Daoy (cell line): ENCODE measurements around the gene OR10K2. TPM values are rescaled to one million over a fixed set of nuclear protein-coding genes. Genes with fewer than 3 reads are reported as not detected.

Experiments
- DNase-seq: peaks from one replicate; pipeline ENCODE4 v3.0.0-alpha.2; 2015; ENCODE audit warnings: low read depth
- total RNA-seq: library from RNA; depleted of rRNA; stranded (reverse); fragments of >200 nt; shearing (Covaris generic); gene quantifications from 2 replicates; pipeline ENCODE4 v1.2.3, GENCODE V29; 2014; rRNA removed

The OR10K2 gene
- total RNA-seq, 1 experiment from 2014 or later: not detected

GRCh38 chr1:158371188-158371953 lies 54.7 kb downstream of the OR10K2 start:
- DNase-seq: no peak

Other genes starting within 250 kb of the OR10K2 start
- gene CD1D, start 245.3 kb downstream of the OR10K2 start, total RNA-seq: 0.34 and 0.98 TPM in 2 replicates
- gene CD1A, start 171.8 kb downstream of the OR10K2 start, total RNA-seq: not detected in 2 replicates
- not detected in 2 replicates for gene CD1C, start 136.3 kb downstream of the OR10K2 start, total RNA-seq
- gene CD1B, start 94.7 kb downstream of the OR10K2 start, total RNA-seq: not detected in 2 replicates
- gene CD1E, start 72.3 kb downstream of the OR10K2 start, total RNA-seq: not detected in 2 replicates
- not detected in 2 replicates for gene OR10T2, start 26.8 kb downstream of the OR10K2 start, total RNA-seq
- gene OR10K1, start 35.6 kb upstream of the OR10K2 start, total RNA-seq: not detected in 2 replicates
- not detected in 2 replicates for gene OR10R2, start 46.0 kb upstream of the OR10K2 start, total RNA-seq
- not detected in 2 replicates for gene OR6Y1, start 128.2 kb upstream of the OR10K2 start, total RNA-seq
- gene OR6P1, start 144.3 kb upstream of the OR10K2 start, total RNA-seq: not detected in 2 replicates
- gene OR10X1, start 153.7 kb upstream of the OR10K2 start, total RNA-seq: not detected in 2 replicates
- not detected in 2 replicates for gene OR10Z1, start 179.0 kb upstream of the OR10K2 start, total RNA-seq